GM18505 (cell line): ENCODE results near the gene FAM151B.
"Not testable (repeated sequence)": the region's sequence is repeated elsewhere in the genome, so short reads cannot be mapped to it uniquely, and the experiment has no call there.

ENCODE experiments used
- ATAC-seq: cut with Tn5 transposase; IDR thresholded peaks from one replicate; pipeline ENCODE4 v1.9.1; 2021; ENCODE audit not compliant: unreplicated experiment
- POLR2A ChIP-seq: IDR thresholded peaks from 4 replicates; pipeline ENCODE4 v1.6.1; 2011; ENCODE audit warnings: borderline replicate concordance; ENCODE audit not compliant: insufficient read depth, insufficient read length; ENCODE audit errors: extremely low read depth

The FAM151B gene

DNA sequence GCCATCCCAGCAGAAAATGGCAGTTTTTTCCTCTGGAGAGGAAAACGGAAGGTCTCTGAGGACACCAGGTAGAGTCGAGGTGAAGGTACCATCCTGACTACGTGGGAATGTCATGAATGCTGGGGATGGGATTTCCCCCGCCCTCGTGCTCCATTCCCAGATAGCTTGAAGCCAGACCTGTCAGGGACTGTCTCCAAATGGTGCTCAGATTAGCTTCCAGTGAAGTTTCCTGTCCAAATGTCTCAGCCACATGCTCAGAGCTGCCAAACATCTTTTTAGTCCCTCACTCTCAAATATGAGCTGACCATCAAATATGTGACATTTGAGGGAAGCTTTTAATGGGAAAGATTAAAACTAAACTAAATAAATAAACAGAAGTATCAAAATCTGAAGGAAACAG is 89.8 kb downstream of the FAM151B start:
- no peak for TF ChIP-seq POLR2A
- no peak for ATAC-seq

DNA sequence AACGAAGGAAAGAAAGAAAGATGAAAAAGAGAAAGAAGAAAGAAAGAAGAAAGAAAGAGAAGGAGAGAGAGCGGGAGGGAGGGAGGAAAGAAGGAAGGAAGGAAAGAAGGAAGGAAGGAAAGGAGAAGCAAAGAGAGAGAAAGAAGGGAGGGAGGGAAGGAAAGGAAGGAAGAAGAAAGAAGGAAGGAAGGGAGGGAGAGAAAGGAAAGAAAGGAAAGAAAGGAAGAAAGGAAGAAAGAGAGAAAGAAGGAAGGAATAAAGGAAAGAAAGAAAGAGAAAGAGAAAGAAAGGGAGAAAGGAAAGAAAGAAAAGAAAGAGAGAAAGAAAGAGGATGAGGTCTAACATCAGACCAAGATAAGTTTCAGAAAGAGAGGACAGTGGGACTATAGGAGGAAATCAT is 91.2 kb downstream of the FAM151B start:
- TF ChIP-seq POLR2A = no peak
- no peak for ATAC-seq

DNA sequence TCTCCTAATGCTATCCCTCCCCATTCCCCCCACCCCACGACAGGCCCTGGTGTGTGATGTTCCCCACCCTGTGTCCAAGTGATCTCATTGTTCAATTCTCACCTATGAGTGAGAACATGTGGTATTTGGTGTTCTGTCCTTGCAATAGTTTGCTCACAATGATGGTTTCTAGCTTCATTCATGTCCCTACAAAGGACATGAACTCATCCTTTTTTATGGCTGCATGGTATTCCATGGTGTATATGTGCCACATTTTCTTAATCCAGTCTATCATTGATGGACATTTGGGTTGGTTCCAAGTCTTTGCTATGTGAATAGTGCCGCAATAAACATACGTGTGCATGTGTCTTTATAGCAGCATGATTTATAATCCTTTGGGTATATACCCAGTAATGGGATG is 92.4 kb downstream of the FAM151B start:
- not testable (repeated sequence) for ATAC-seq

DNA sequence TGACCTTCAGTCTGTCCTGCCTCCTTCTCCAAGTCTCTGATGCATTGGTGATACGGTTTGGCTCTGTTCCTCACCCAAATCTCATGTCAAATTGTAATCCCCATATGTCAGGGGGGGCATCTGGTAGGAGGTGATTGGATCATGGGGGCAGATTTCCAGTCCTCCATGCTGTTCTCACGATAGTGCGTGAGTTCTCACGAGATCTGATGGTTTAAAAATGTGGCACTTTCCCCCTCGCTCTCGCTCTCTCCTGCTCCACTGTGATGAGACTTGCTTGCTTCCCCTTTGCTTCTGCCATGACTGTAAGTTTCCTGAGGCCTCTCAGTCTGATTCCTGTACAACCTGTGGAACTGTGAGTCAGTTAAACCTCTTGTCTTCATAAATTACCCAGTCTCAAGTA is 96.9 kb downstream of the FAM151B start:
- no peak for ATAC-seq
- TF ChIP-seq POLR2A = no peak

- no peak for ATAC-seq
- TF ChIP-seq POLR2A = no peak
Observed at GRCh38 chr5:80588858-80589540, 101.1 kb downstream of the FAM151B start.

- TF ChIP-seq POLR2A = no peak
- no peak for ATAC-seq
Observed at GRCh38 chr5:80590766-80591165, 102.9 kb downstream of the FAM151B start.

DNA sequence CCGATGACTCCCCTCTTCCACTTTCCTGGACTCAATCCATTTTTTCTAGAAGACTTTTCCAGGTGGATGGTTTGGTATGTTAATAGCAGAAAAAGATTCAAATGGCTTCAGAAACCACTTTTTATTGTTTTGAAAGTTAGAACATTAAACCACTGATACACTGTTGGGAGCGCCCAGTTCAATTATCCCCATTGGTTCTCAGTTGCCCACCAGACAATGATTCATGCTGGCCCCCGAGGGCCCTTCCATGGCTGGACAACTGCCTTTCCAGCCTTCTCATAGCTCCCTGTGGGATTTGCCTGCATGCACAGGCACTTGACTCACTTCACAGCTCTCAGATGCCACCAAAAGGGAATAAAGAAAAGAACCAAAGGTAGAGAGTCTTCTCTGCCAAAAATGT is 103.5 kb downstream of the FAM151B start:
- no peak for TF ChIP-seq POLR2A
- ATAC-seq = no peak

- ATAC-seq = no peak
- no peak for TF ChIP-seq POLR2A
Observed at GRCh38 chr5:80592105-80592504, 104.2 kb downstream of the FAM151B start.
